ENCODE measurements around the gene PARD3B.

- TF ChIP-seq SMAD3 (CRISPR knock-in tag; IDR thresholded peaks at IDR 0.05) (no peak), EP300 (IDR thresholded peaks at IDR 0.05; ENCODE audit: low read depth in 2 of 2, low read length in 2 of 2) (no peak), EP300 (CRISPR knock-in tag; IDR thresholded peaks at IDR 0.05; ENCODE audit: borderline replicate concordance) (no peak), ZNF460 (CRISPR knock-in tag; IDR thresholded peaks at IDR 0.05; ENCODE audit: borderline replicate concordance) (no peak), ZBTB8A (CRISPR knock-in tag; IDR thresholded peaks at IDR 0.05; ENCODE audit: borderline replicate concordance, low read depth) (no peak), ZBTB1 (CRISPR knock-in tag; IDR thresholded peaks at IDR 0.05; ENCODE audit: borderline replicate concordance) (no peak), FOXA3 (CRISPR knock-in tag; IDR thresholded peaks at IDR 0.05) (no peak), MXI1 (IDR thresholded peaks at IDR 0.05; ENCODE audit: borderline replicate concordance, low read depth, low read length) (no peak), ZNF281 (CRISPR knock-in tag; IDR thresholded peaks at IDR 0.05; ENCODE audit: borderline replicate concordance) (no peak), RAD21 (CRISPR knock-in tag; IDR thresholded peaks at IDR 0.05) (no peak)
- TF ChIP-seq, protein P1, sequence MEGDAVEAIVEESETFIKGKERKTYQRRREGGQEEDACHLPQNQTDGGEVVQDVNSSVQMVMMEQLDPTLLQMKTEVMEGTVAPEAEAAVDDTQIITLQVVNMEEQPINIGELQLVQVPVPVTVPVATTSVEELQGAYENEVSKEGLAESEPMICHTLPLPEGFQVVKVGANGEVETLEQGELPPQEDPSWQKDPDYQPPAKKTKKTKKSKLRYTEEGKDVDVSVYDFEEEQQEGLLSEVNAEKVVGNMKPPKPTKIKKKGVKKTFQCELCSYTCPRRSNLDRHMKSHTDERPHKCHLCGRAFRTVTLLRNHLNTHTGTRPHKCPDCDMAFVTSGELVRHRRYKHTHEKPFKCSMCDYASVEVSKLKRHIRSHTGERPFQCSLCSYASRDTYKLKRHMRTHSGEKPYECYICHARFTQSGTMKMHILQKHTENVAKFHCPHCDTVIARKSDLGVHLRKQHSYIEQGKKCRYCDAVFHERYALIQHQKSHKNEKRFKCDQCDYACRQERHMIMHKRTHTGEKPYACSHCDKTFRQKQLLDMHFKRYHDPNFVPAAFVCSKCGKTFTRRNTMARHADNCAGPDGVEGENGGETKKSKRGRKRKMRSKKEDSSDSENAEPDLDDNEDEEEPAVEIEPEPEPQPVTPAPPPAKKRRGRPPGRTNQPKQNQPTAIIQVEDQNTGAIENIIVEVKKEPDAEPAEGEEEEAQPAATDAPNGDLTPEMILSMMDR (CRISPR knock-in tag; IDR thresholded peaks at IDR 0.05): no peak
- TF ChIP-seq, protein P2, sequence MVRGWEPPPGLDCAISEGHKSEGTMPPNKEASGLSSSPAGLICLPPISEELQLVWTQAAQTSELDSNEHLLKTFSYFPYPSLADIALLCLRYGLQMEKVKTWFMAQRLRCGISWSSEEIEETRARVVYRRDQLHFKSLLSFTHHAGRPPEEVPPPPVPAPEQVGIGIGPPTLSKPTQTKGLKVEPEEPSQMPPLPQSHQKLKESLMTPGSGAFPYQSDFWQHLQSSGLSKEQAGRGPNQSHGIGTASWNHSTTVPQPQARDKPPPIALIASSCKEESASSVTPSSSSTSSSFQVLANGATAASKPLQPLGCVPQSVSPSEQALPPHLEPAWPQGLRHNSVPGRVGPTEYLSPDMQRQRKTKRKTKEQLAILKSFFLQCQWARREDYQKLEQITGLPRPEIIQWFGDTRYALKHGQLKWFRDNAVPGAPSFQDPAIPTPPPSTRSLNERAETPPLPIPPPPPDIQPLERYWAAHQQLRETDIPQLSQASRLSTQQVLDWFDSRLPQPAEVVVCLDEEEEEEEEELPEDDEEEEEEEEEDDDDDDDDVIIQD (CRISPR knock-in tag; IDR thresholded peaks at IDR 0.05; ENCODE audit: low read depth): no peak
Observed at GRCh38 chr2:204824751-204825453, 279.6 kb downstream of the PARD3B start.

All from HepG2 (cell line).